NCI-H146 (cell line): ENCODE results near the gene PABPC1L2A.
"Not testable (repeated sequence)": the region's sequence is repeated elsewhere in the genome, so short reads cannot be mapped to it uniquely, and the experiment has no call there.

Experiments
- DNase-seq: peaks from one replicate; lab custom pipeline; 2025; lab: John Stamatoyannopoulos, UW

The PABPC1L2A gene

DNA sequence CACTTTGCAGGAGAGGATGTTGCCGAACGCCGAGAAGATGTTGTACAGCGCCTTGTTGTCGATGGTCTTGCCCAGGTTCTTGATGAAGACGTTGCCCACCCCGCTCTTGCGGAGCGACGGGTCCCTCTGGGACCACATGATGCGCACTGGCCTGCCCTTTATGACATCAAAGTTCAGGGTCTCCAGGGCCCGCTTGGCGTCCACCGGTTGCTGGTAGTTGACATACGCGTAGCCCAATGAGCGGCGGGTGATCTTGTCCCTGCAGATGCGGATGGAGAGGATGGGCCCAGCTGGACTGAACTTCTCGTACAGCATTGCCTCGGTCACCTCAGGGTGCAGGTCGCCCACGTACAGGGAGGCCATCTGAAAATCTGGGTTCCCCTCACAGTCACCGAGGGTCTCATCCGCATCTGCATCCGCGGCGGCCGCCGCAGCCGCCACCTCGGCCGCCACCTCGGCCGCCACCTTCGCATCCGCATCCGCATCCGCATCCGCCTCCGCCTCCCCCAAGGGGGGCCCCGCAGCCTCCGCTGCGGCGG lies at the start of gene PABPC1L2A:
Gene PABPC1L2A, minus strand, starts transcription at position 489 of the 539 bp plus-strand sequence. Its CDS starts 126 bp downstream, at position 363.
- DNase-seq: not testable (repeated sequence)

GRCh38 chrX:73127700-73128241 lies 48.5 kb upstream of the PABPC1L2A start:
- no peak for DNase-seq

DNA sequence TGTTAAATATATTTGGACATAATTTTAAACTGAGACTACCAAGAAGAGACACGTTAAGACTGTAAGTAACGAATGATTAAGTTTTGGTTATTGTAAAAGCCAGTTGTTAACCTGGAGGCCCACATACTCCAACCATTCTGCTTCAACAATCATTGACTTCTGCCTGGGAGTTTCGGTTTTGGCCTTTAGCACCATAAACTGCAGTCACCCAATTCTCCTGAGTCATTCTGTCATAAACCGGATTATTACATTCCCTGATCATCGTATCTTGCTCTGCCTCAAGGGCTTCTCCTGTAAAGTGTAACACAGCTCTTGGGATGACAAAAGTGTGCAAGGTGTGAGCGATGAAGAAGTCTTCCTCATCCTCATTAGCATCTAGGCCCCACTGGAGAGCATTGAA lies 46.9 kb upstream of the PABPC1L2A start:
- no peak for DNase-seq

GRCh38 chrX:73099505-73099904 lies 20.2 kb upstream of the PABPC1L2A start:
- DNase-seq: not testable (repeated sequence)

GRCh38 chrX:73086766-73087165 lies 7.5 kb upstream of the PABPC1L2A start:
- DNase-seq: not testable (repeated sequence)

DNA sequence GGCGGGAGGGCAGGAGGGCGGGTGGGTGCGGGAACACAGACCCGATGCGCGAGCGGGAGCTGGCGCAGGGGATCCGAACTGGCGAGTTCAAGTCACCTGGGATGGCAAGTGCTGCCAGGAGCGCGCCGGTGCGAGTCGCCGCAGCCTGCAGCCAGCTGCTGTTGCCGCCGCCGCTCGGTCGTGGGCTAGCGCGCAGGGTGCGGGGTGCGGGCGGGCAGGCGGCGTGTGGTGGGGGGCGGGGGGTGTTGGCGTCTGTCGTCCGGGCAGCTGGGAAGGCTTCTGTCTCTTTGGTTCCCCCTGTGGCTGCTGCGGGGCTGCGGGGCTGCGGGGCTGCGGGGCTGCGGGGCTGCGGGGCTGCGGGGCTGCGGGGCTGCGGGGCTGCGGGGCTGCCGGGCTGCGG lies 572 bp upstream of the PABPC1L2A start:
- DNase-seq: not testable (repeated sequence)

DNA sequence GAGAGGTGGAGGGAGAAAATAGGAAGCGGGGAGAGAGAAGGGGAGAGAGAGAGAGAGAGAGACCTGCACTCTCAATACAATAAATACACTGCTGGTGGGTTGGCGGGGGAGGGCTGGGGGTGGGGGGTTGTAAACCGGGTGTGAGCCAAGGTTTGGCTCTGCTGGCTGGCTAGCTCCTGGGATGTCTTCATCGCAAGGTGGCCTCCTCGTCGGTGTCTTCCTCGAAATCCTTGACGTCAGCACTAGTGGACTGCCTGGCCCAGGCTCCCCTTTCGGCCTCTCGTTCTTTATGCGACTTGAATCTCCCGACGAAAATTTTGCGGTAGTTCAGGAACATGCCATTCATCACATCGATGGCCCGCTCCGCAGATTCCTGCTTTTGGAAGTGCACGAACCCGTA lies 715 bp downstream of the PABPC1L2A start:
- not testable (repeated sequence) for DNase-seq

DNA sequence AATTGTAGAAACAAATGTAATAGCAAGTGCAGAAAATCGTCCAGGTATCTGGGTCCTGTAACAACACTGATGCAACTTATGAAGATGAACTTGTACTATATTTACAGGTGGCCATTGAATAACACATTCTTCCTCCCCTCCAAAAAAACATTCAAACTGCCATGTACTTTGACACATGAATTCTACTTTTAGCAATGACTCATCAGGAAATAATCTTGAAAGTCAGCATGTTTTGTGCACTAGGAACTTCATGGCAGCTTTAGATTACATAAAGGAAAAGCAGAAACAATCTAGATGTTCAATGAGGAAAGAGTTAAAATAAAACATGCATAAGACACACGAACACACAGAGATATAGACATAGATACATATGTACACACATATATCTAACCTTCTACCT lies 2.5 kb downstream of the PABPC1L2A start:
- DNase-seq: no peak

DNA sequence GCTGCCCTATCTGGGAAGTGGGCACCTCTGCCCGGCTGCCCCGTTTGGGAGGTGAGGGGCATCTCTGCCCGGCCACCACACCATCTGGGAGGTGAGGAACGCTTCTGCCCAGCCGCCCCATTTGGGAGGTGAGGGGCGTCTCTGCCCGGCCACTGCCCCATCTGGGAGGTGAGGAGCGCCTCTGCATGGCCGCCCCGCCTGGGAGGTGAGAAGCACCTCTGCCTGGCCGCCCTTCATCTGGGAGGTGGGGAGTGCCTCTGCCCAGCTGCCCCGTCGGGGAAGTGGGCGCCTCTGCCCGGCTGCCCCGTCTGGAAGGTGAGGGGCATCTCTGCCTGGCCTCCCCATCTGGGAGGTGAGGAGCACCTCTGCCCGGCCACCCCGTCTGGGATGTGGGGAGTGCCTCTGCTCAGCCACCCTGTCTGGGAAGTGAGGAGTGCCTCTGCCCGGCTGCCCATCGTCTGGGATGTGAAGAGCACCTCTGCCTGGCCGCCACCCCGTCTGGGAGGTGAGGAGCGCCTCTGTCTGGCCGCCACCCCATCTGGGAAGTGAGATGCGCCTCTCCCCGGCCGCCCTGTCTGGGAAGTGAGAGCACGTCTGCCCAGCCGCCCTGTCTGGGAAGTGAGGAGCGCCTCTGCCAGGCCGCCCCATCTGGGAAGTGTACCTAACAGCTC lies 9.8 kb downstream of the PABPC1L2A start:
- no peak for DNase-seq

GRCh38 chrX:73068467-73069364 lies 10.6 kb downstream of the PABPC1L2A start:
- DNase-seq: no peak

DNA sequence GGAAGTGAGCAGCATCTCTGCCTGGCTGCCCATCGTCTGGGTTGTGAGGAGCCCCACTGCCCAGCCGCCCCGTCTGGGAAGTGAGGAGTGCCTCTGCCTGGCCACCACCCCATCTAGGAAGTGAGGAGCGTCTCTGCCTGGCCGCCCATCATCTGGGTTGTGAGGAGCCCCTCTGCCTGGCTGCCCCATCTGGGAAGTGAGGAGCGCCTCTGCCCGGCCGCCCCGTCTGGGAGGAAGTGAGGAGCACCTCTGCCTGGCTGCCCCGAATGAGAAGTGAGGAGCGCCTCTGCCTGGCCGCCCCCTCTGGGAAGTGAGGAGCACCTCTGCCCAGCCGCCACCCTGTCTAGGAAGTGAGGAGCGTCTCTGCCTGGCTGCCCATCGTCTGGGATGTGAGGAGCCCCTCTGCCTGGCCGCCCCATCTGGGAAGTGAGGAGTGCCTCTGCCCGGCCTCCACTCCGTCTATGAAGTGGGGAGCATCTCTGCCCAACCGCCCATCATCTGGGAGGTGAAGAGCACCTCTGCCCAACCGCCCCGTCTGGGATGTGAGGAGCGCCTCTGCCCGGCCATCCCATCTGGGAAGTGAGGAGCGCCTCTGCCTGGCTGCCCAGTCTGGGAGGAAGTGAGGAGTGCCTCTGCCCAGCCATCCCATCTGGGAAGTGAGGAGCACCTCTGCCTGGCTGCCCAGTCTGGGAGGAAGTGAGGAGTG lies 11.4 kb downstream of the PABPC1L2A start:
- not testable (repeated sequence) for DNase-seq

DNA sequence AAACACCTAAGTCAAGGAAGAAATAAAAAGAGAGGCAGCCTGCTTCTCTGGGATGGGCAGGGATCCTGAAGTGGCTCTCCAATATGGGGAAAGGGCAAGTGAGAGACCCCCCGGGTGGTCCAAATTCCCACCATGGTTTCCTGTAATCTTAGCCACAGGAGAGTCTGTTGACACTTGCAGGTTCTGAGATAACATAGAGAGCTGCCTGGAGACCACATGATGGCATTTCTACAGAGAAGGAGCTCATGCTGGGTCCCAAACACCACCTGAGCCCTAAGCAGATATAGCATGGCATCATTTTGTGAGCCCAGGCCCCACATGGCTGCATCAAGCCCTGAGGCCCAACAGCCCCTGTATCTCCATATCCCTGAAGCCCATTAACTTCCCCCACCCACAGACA lies 50.4 kb downstream of the PABPC1L2A start:
- no peak for DNase-seq
